ENCODE measurements around the gene PRKAR2A.
"Not testable (repeated sequence)": the region's sequence is repeated elsewhere in the genome, so short reads cannot be mapped to it uniquely, and the experiment has no call there.

Gene PRKAR2A

GRCh38 chr3:48835650-48836366 is 11.9 kb downstream of the PRKAR2A start:
- Histone ChIP-seq H3K27ac (ENCODE audit: low read length) (no peak overlapping the region), H3K36me3 (ENCODE audit: insufficient read depth, low read depth, low read length) (no peaks in the 10 kb centered on the region), H3K9me3 (ENCODE audit: insufficient read depth, low read depth, low read length) (no peaks in the 10 kb centered on the region), H3K27me3 (ENCODE audit: insufficient read depth, low read length) (no peaks in the 10 kb centered on the region), H3K9ac (ENCODE audit: low read depth, low read length) (no peak overlapping the region), H3K4me3 (ENCODE audit: low read length) (no peak overlapping the region), H3K4me1 (ENCODE audit: insufficient read depth, low read length) (no peaks in the 10 kb centered on the region)

GRCh38 chr3:48832684-48833083 is 15.0 kb downstream of the PRKAR2A start:
- no peak overlapping the region for H3K9ac ChIP-seq (ENCODE audit: low read depth, low read length)

GRCh38 chr3:48830715-48831114 is 17.0 kb downstream of the PRKAR2A start:
- no peak overlapping the region for H3K9ac ChIP-seq (ENCODE audit: low read depth, low read length)
- H3K36me3 ChIP-seq (ENCODE audit: insufficient read depth, low read depth, low read length) = no peaks in the 10 kb centered on the region
- H3K4me1 ChIP-seq (ENCODE audit: insufficient read depth, low read length) = no peaks in the 10 kb centered on the region
- no peaks in the 10 kb centered on the region for H3K27me3 ChIP-seq (ENCODE audit: insufficient read depth, low read length)
- H3K9me3 ChIP-seq (ENCODE audit: insufficient read depth, low read depth, low read length) = no peaks in the 10 kb centered on the region
- no peak overlapping the region for H3K4me3 ChIP-seq (ENCODE audit: low read length)
- no peak overlapping the region for H3K27ac ChIP-seq (ENCODE audit: low read length)

More at GRCh38 chr3:48832684-48833083, 15.0 kb downstream of the PRKAR2A start:
- Histone ChIP-seq H3K4me1 (ENCODE audit: insufficient read depth, low read length) (no peaks in the 10 kb centered on the region), H3K9me3 (ENCODE audit: insufficient read depth, low read depth, low read length) (no peaks in the 10 kb centered on the region), H3K27me3 (ENCODE audit: insufficient read depth, low read length) (no peaks in the 10 kb centered on the region), H3K4me3 (ENCODE audit: low read length) (no peak overlapping the region), H3K27ac (ENCODE audit: low read length) (no peak overlapping the region), H3K36me3 (ENCODE audit: insufficient read depth, low read depth, low read length) (no peaks in the 10 kb centered on the region)

GRCh38 chr3:48829525-48829924 is 18.1 kb downstream of the PRKAR2A start:
- H3K4me3 ChIP-seq (ENCODE audit: low read length); H3K4me1 ChIP-seq (ENCODE audit: insufficient read depth, low read length); H3K9ac ChIP-seq (ENCODE audit: low read depth, low read length); H3K36me3 ChIP-seq (ENCODE audit: insufficient read depth, low read depth, low read length); H3K9me3 ChIP-seq (ENCODE audit: insufficient read depth, low read depth, low read length); H3K27me3 ChIP-seq (ENCODE audit: insufficient read depth, low read length); H3K27ac ChIP-seq (ENCODE audit: low read length): not testable (repeated sequence)

GRCh38 chr3:48827874-48828273 is 19.8 kb downstream of the PRKAR2A start:
- not testable (repeated sequence) for H3K27ac ChIP-seq (ENCODE audit: low read length); H3K4me3 ChIP-seq (ENCODE audit: low read length); H3K27me3 ChIP-seq (ENCODE audit: insufficient read depth, low read length); H3K9me3 ChIP-seq (ENCODE audit: insufficient read depth, low read depth, low read length); H3K9ac ChIP-seq (ENCODE audit: low read depth, low read length); H3K4me1 ChIP-seq (ENCODE audit: insufficient read depth, low read length); H3K36me3 ChIP-seq (ENCODE audit: insufficient read depth, low read depth, low read length)

- no peaks in the 10 kb centered on the region for H3K9me3 ChIP-seq (ENCODE audit: insufficient read depth, low read depth, low read length)
Observed at GRCh38 chr3:48826451-48826850, 21.2 kb downstream of the PRKAR2A start.

GRCh38 chr3:48820612-48821324 is 26.9 kb downstream of the PRKAR2A start:
- Histone ChIP-seq H3K36me3 (ENCODE audit: insufficient read depth, low read depth, low read length) (no peaks in the 10 kb centered on the region), H3K9ac (ENCODE audit: low read depth, low read length) (no peak overlapping the region), H3K4me1 (ENCODE audit: insufficient read depth, low read length) (no peaks in the 10 kb centered on the region), H3K27me3 (ENCODE audit: insufficient read depth, low read length) (no peaks in the 10 kb centered on the region), H3K9me3 (ENCODE audit: insufficient read depth, low read depth, low read length) (no peaks in the 10 kb centered on the region), H3K27ac (ENCODE audit: low read length) (no peak overlapping the region), H3K4me3 (ENCODE audit: low read length) (no peak overlapping the region)

More at GRCh38 chr3:48826451-48826850, 21.2 kb downstream of the PRKAR2A start:
- no peak overlapping the region for H3K27ac ChIP-seq (ENCODE audit: low read length)
- no peaks in the 10 kb centered on the region for H3K4me1 ChIP-seq (ENCODE audit: insufficient read depth, low read length)
- no peaks in the 10 kb centered on the region for H3K27me3 ChIP-seq (ENCODE audit: insufficient read depth, low read length)
- no peaks in the 10 kb centered on the region for H3K36me3 ChIP-seq (ENCODE audit: insufficient read depth, low read depth, low read length)
- H3K4me3 ChIP-seq (ENCODE audit: low read length) = no peak overlapping the region
- H3K9ac ChIP-seq (ENCODE audit: low read depth, low read length) = no peak overlapping the region

- Histone ChIP-seq H3K4me1 (ENCODE audit: insufficient read depth, low read length) (no peaks in the 10 kb centered on the region), H3K27me3 (ENCODE audit: insufficient read depth, low read length) (no peaks in the 10 kb centered on the region)
Observed at GRCh38 chr3:48819234-48820221, 28.1 kb downstream of the PRKAR2A start.

GRCh38 chr3:48811524-48811923 is 36.1 kb downstream of the PRKAR2A start:
- no peaks in the 10 kb centered on the region for H3K9me3 ChIP-seq (ENCODE audit: insufficient read depth, low read depth, low read length)
- H3K27ac ChIP-seq (ENCODE audit: low read length) = no peak overlapping the region
- no peaks in the 10 kb centered on the region for H3K4me1 ChIP-seq (ENCODE audit: insufficient read depth, low read length)
- H3K9ac ChIP-seq (ENCODE audit: low read depth, low read length) = no peak overlapping the region
- H3K36me3 ChIP-seq (ENCODE audit: insufficient read depth, low read depth, low read length) = no peaks in the 10 kb centered on the region
- no peaks in the 10 kb centered on the region for H3K27me3 ChIP-seq (ENCODE audit: insufficient read depth, low read length)
- no peak overlapping the region for H3K4me3 ChIP-seq (ENCODE audit: low read length)

More at GRCh38 chr3:48819234-48820221, 28.1 kb downstream of the PRKAR2A start:
- no peak overlapping the region for H3K27ac ChIP-seq (ENCODE audit: low read length)
- no peaks in the 10 kb centered on the region for H3K9me3 ChIP-seq (ENCODE audit: insufficient read depth, low read depth, low read length)
- no peaks in the 10 kb centered on the region for H3K36me3 ChIP-seq (ENCODE audit: insufficient read depth, low read depth, low read length)
- no peak overlapping the region for H3K9ac ChIP-seq (ENCODE audit: low read depth, low read length)
- no peak overlapping the region for H3K4me3 ChIP-seq (ENCODE audit: low read length)

GRCh38 chr3:48804930-48805329 is 42.7 kb downstream of the PRKAR2A start:
- H3K27me3 ChIP-seq (ENCODE audit: insufficient read depth, low read length) = no peaks in the 10 kb centered on the region
- H3K9me3 ChIP-seq (ENCODE audit: insufficient read depth, low read depth, low read length) = no peaks in the 10 kb centered on the region
- no peak overlapping the region for H3K4me3 ChIP-seq (ENCODE audit: low read length)
- H3K4me1 ChIP-seq (ENCODE audit: insufficient read depth, low read length) = peaks cover 3% of the 10 kb centered on the region; the same call in 1 of the 2 replicates
- H3K36me3 ChIP-seq (ENCODE audit: insufficient read depth, low read depth, low read length) = no peaks in the 10 kb centered on the region
- no peak overlapping the region for H3K27ac ChIP-seq (ENCODE audit: low read length)
- H3K9ac ChIP-seq (ENCODE audit: low read depth, low read length) = no peak overlapping the region

GRCh38 chr3:48800831-48801230 is 46.8 kb downstream of the PRKAR2A start:
- H3K4me3 ChIP-seq (ENCODE audit: low read length); H3K27me3 ChIP-seq (ENCODE audit: insufficient read depth, low read length); H3K9ac ChIP-seq (ENCODE audit: low read depth, low read length); H3K36me3 ChIP-seq (ENCODE audit: insufficient read depth, low read depth, low read length); H3K9me3 ChIP-seq (ENCODE audit: insufficient read depth, low read depth, low read length); H3K27ac ChIP-seq (ENCODE audit: low read length); H3K4me1 ChIP-seq (ENCODE audit: insufficient read depth, low read length): not testable (repeated sequence)
